ENCODE results near the gene SETMAR.
A peak's percentile ranks its signal among the peaks of the same experiment; 100 is the strongest.

The SETMAR gene

DNA sequence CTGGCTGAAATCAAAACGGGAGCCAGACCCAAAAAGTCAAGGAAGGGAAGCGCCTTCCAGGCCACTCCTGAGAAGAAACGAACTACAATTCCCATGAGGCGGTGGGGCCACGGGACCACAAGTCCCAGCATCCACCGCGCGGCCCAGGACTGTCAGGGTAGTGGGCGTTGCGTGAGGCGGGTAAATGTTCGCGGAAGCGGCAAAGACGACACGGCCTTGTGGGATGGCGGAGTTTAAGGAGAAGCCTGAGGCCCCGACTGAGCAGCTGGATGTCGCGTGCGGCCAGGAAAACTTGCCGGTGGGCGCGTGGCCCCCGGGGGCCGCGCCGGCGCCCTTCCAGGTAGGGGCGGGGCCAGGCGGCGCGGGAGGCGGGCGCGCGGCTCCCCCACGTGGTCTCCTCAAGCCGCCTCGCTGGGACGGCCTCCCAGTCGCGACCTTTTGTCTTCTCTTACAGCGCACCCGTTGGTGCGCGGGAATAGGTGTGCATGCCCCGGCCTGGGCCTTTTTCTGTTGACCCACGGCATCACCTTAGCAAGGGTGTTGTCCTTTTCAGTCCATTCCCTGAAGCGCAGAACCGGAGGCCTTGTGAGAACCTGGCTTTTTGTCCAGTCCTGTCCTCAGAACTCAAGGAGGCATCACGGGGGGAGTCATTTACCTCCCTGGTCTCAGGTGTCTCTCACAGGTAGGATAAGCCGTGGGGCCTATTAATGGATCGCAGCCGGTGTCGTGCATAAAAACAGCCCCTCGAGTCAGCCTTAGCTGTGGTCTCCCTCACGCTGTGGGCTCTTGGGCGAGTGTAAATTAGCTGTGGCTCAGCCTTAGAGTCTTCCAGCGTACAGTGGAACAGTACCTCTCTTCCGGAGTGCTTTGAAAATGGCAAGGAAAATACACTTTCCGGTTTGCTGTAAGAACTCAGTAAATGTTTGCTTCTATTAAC lies at the start of gene SETMAR:
Gene SETMAR, plus strand, starts transcription at position 183 of the 937 bp plus-strand sequence. Its CDS starts 2 bp downstream, at position 185.
- DNase-seq (ENCODE audit: low read depth), result peak; percentile 88
- peak within 1 kb of the TSS; percentile 91 for H3K4me3 ChIP-seq (ENCODE audit: low read length)
- TF ChIP-seq, protein P1, sequence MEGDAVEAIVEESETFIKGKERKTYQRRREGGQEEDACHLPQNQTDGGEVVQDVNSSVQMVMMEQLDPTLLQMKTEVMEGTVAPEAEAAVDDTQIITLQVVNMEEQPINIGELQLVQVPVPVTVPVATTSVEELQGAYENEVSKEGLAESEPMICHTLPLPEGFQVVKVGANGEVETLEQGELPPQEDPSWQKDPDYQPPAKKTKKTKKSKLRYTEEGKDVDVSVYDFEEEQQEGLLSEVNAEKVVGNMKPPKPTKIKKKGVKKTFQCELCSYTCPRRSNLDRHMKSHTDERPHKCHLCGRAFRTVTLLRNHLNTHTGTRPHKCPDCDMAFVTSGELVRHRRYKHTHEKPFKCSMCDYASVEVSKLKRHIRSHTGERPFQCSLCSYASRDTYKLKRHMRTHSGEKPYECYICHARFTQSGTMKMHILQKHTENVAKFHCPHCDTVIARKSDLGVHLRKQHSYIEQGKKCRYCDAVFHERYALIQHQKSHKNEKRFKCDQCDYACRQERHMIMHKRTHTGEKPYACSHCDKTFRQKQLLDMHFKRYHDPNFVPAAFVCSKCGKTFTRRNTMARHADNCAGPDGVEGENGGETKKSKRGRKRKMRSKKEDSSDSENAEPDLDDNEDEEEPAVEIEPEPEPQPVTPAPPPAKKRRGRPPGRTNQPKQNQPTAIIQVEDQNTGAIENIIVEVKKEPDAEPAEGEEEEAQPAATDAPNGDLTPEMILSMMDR (IDR thresholded peaks at IDR 0.05; ENCODE audit: insufficient read depth, low read depth, low read length, missing control alignments), result no peak

DNA sequence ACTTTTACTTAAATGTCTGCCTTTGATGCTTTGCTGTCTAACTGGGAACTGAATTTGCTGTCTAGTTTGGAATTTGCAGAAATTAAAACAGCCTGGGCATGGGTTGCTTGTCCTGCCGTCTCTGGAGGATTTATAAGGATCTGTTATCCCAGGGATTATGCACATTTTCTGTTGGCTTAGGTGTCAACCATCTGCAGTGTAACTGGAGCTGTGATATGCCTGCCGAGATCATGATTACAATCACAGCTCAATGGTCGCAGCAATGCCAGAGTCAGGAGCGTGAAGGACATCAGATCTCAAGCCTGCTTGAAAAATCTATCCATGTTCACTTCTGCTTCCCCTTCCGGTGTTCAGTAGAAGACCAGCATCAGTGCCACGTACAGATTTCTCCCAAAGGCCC lies 41.8 kb upstream of the SETMAR start:
- H3K4me3 ChIP-seq (ENCODE audit: low read length), result no peak overlapping the region
- TF ChIP-seq, protein P1 (IDR thresholded peaks at IDR 0.05; ENCODE audit: insufficient read depth, low read depth, low read length, missing control alignments), result no peak
- no peak for DNase-seq (ENCODE audit: low read depth)

DNA sequence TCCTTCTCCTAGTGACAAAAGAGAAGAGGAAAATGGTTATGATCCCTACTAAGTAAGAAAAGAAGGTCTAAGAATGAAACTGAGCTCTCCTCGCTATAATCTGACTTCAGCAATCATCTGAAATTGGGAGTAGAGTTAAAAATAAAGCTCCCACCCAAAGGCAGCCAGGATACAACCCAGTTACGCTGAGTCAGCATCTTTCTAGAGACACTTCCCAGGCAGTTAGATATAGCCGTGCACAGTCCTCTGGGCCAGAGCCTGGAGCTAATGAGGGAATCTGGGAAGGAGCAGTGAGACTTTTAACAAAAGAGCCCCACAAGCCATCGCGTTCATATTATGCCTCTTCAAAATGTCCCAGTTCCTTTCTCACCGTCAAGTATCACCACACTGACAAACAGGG lies 39.1 kb upstream of the SETMAR start:
- TF ChIP-seq, protein P1 (IDR thresholded peaks at IDR 0.05; ENCODE audit: insufficient read depth, low read depth, low read length, missing control alignments), result no peak
- H3K4me3 ChIP-seq (ENCODE audit: low read length), result no peak overlapping the region
- no peak for DNase-seq (ENCODE audit: low read depth)

DNA sequence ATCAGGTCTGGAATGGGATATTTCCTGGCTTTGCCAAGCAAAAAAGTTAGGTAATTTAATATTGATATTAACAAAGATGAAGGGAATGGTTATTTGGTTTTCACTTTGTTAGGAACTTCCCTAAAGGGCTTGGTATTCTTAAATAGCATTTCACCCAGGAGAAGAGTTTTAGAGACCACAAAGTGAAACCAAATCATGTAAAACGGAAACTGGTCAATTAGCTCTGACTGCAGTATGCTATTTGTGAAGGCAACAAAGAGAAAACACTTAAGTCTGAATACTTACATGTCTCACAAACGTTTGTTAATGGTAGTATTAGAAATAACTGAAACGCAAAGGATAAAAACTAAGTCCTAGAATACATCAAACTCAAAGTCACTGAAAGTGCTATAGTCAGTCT lies 32.4 kb upstream of the SETMAR start:
- no peak overlapping the region for H3K4me3 ChIP-seq (ENCODE audit: low read length)
- no peak for DNase-seq (ENCODE audit: low read depth)
- TF ChIP-seq, protein P1 (IDR thresholded peaks at IDR 0.05; ENCODE audit: insufficient read depth, low read depth, low read length, missing control alignments), result no peak

DNA sequence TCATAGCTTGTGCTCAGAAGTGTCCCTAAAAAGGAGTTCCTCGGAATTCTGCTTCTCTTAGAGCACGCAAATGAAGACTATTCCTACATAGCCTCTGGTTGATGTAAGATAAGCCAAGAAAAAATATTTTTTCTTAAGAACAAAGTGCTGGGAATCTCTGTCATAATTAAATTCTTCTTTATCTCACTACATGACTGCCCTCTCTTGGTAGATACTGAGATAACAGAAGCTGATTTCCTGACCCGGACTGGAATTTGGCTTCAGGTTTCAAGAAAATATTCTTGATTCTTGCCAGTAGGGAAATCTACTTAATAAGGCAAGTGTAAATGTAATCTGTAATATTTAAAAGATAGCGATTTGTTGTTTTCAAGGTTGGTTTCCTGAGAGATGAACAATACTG lies 31.3 kb upstream of the SETMAR start:
- peak; percentile 44 for DNase-seq (ENCODE audit: low read depth)
- TF ChIP-seq, protein P1 (IDR thresholded peaks at IDR 0.05; ENCODE audit: insufficient read depth, low read depth, low read length, missing control alignments), result peak; percentile 57

DNA sequence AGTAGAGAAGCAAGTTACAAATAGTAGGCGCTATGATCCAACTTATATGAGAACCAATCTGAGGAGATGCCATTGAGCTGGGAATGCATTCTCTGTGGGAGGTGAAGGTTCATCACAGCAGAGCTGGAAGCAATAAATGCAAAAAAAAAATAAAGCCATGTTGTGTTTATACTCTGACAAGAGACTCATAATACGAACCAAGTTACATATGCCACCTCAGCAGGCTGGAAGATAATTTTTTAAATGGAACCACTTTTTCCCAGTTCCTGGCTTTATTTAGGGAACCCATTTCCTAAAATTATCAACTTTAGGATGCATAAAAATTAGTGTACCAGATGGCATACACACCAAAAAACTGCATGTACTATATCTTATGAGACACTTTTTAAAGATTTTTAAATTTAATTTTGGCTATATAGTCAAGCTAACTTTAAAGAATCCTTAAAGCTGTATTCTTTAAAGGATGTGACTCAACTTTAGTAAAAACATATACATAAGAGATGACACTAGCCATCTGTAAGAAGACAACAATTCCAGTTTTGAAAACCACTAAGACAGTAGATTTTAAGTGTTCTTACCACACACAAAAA lies 23.6 kb upstream of the SETMAR start:
- H3K4me3 ChIP-seq (ENCODE audit: low read length), result no peak overlapping the region
- TF ChIP-seq, protein P1 (IDR thresholded peaks at IDR 0.05; ENCODE audit: insufficient read depth, low read depth, low read length, missing control alignments), result no peak
- DNase-seq (ENCODE audit: low read depth), result no peak

More for the DNA sequence above, 31.3 kb upstream of the SETMAR start:
- H3K4me3 ChIP-seq (ENCODE audit: low read length), result no peak overlapping the region

Data from epithelial cell of esophagus (primary cell).